ENCODE results near the gene NEDD4L. TPM values are rescaled to one million over a fixed set of nuclear protein-coding genes. Genes with fewer than 3 reads are reported as not detected.

The NEDD4L gene
- total and polyA plus RNA-seq, 4 donors = 40.2 to 308 (median 148) TPM

GRCh38 chr18:58254873-58255511 lies 211.0 kb downstream of the NEDD4L start:
- H3K4me3 ChIP-seq = no peak overlapping the region
- 91 to 92% methylated on average over 16 to 17 of the region's 17 CpGs for WGBS, 2 donors
- ATAC-seq (ENCODE audit: insufficient read depth, low FRiP score) (no peak), DNase-seq (no peak)
- H3K4me1 ChIP-seq (ENCODE audit: control insufficient read depth in 5 of 5, insufficient read depth in 5 of 5, low read length in 5 of 5) = peaks cover 0 to 20% (median 0%) of the 10 kb centered on the region in 5 donors
- peaks cover 0 to 2% (median 0%) of the 10 kb centered on the region in 4 donors for H3K9me3 ChIP-seq (ENCODE audit: control insufficient read depth in 4 of 4, insufficient read depth in 3 of 4, low read length in 3 of 4)
- no peak for TF ChIP-seq CTCF (IDR thresholded peaks at IDR 0.05; ENCODE audit: control extremely low read depth, extremely low read depth)
- peak overlapping the region; percentile 38 to 88 for H3K27ac ChIP-seq (ENCODE audit: low read depth in 1 of 2, low read length in 1 of 2)
- H3K9ac ChIP-seq (ENCODE audit: insufficient read depth in 1 of 2, low read length in 2 of 2) = no peak overlapping the region
- no peaks in the 10 kb centered on the region for H3K27me3 ChIP-seq (ENCODE audit: control insufficient read depth in 3 of 3, insufficient read depth in 3 of 3, low read length in 2 of 3)
- H3K36me3 ChIP-seq (ENCODE audit: control insufficient read depth in 4 of 4, insufficient read depth in 4 of 4, low read length in 4 of 4) = peaks cover 0 to 9% (median 1%) of the 10 kb centered on the region in 4 donors

GRCh38 chr18:58255701-58256311 lies 211.8 kb downstream of the NEDD4L start:
- Histone ChIP-seq H3K4me3 (no peak overlapping the region), H3K27ac (ENCODE audit: low read depth in 1 of 2, low read length in 1 of 2) (peak overlapping the region in 1 of 2 donors; percentile 88), H3K9ac (ENCODE audit: insufficient read depth in 1 of 2, low read length in 2 of 2) (no peak overlapping the region), H3K36me3 (ENCODE audit: control insufficient read depth in 4 of 4, insufficient read depth in 4 of 4, low read length in 4 of 4) (peaks cover 0 to 9% (median 0%) of the 10 kb centered on the region in 4 donors), H3K27me3 (ENCODE audit: control insufficient read depth in 3 of 3, insufficient read depth in 3 of 3, low read length in 2 of 3) (no peaks in the 10 kb centered on the region), H3K9me3 (ENCODE audit: control insufficient read depth in 4 of 4, insufficient read depth in 3 of 4, low read length in 3 of 4) (peaks cover 0 to 2% (median 0%) of the 10 kb centered on the region in 4 donors), H3K4me1 (ENCODE audit: control insufficient read depth in 5 of 5, insufficient read depth in 5 of 5, low read length in 5 of 5) (peaks cover 0 to 24% (median 0%) of the 10 kb centered on the region in 5 donors)
- ATAC-seq (ENCODE audit: insufficient read depth, low FRiP score) = no peak
- no peak for DNase-seq
- no peak for TF ChIP-seq CTCF (IDR thresholded peaks at IDR 0.05; ENCODE audit: control extremely low read depth, extremely low read depth)
- WGBS, 2 donors = 98 to 99% methylated on average over 66 to 67 of the region's 67 CpGs

GRCh38 chr18:58256316-58257080 lies 212.5 kb downstream of the NEDD4L start:
- peaks cover 0 to 2% (median 0%) of the 10 kb centered on the region in 4 donors for H3K9me3 ChIP-seq (ENCODE audit: control insufficient read depth in 4 of 4, insufficient read depth in 3 of 4, low read length in 3 of 4)
- no peak overlapping the region for H3K4me3 ChIP-seq
- peaks cover 0 to 24% (median 4%) of the 10 kb centered on the region in 5 donors for H3K4me1 ChIP-seq (ENCODE audit: control insufficient read depth in 5 of 5, insufficient read depth in 5 of 5, low read length in 5 of 5)
- DNase-seq = no peak
- H3K27me3 ChIP-seq (ENCODE audit: control insufficient read depth in 3 of 3, insufficient read depth in 3 of 3, low read length in 2 of 3) = no peaks in the 10 kb centered on the region
- no peak for ATAC-seq (ENCODE audit: insufficient read depth, low FRiP score)
- no peak for TF ChIP-seq CTCF (IDR thresholded peaks at IDR 0.05; ENCODE audit: control extremely low read depth, extremely low read depth)
- 96 to 97% methylated on average over 39 of the region's 39 CpGs for WGBS, 2 donors
- peak overlapping the region in 1 of 2 donors; percentile 88 for H3K27ac ChIP-seq (ENCODE audit: low read depth in 1 of 2, low read length in 1 of 2)
- peaks cover 0 to 9% (median 0%) of the 10 kb centered on the region in 4 donors for H3K36me3 ChIP-seq (ENCODE audit: control insufficient read depth in 4 of 4, insufficient read depth in 4 of 4, low read length in 4 of 4)
- no peak overlapping the region for H3K9ac ChIP-seq (ENCODE audit: insufficient read depth in 1 of 2, low read length in 2 of 2)

Measured in lung (tissue), 12 donors.